Astrocyte (in vitro differentiated cells and primary cell): ENCODE measurements around the gene SLC38A10.

ENCODE experiments used
- EZH2 ChIP-seq: IDR thresholded peaks from 2 replicates; pipeline ENCODE4 v1.6.1; 2012; ENCODE audit warnings: mild to moderate bottlenecking, low read length, inconsistent platforms; ENCODE audit not compliant: insufficient read depth
- TF ChIP-seq, protein P1 (sequence below): IDR thresholded peaks from 2 replicates; pipeline ENCODE4 v1.5.1; 2011; ENCODE audit warnings: low read depth, mild to moderate bottlenecking, inconsistent platforms, low read length, moderate library complexity; ENCODE audit not compliant: insufficient read depth

DNA sequence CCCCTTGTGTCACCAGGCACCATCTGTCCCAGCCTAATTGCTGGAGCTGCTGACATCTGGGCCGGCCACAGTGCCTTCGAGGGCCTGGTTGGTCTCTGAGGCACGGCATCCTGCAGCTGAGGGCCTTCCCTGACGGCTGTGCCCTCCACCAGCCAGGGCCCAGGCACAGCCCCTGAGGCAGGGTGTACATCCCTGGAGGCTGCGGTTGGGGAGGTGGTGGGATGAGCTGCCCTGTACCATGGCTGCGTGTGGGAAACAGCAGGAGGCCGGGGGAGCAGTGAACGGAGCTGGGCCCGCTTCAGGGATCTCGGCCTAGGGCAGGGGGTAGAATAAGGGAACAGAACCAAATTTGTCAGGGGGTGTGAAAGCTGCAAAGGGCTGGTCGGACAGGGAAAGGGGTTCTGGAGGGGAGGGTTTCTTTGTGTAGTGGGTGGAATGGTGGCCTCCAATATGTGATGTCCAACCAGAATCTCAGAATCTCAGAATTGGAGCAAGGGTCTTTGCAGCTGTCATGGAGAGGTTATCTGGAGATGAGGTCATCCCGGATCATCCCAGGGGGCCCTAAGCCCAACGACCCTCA is 10.0 kb upstream of the SLC38A10 start:
- TF ChIP-seq, protein P1, sequence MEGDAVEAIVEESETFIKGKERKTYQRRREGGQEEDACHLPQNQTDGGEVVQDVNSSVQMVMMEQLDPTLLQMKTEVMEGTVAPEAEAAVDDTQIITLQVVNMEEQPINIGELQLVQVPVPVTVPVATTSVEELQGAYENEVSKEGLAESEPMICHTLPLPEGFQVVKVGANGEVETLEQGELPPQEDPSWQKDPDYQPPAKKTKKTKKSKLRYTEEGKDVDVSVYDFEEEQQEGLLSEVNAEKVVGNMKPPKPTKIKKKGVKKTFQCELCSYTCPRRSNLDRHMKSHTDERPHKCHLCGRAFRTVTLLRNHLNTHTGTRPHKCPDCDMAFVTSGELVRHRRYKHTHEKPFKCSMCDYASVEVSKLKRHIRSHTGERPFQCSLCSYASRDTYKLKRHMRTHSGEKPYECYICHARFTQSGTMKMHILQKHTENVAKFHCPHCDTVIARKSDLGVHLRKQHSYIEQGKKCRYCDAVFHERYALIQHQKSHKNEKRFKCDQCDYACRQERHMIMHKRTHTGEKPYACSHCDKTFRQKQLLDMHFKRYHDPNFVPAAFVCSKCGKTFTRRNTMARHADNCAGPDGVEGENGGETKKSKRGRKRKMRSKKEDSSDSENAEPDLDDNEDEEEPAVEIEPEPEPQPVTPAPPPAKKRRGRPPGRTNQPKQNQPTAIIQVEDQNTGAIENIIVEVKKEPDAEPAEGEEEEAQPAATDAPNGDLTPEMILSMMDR = no peak
- no peak for TF ChIP-seq EZH2
